Chondrocyte (in vitro differentiated cells): Measurements from ENCODE around the gene SETBP1. TPM values are rescaled to one million over a fixed set of nuclear protein-coding genes. Genes with fewer than 3 reads are reported as not detected.

Experiments used
- DNase-seq: peaks from one replicate; pipeline ENCODE4 v3.0.0; 2021; ENCODE audit warnings: mixed read lengths, low spot score
- H3K27ac Mint-ChIP-seq: one replicate; pipeline ENCODE4 v1.8.0; 2021; ENCODE audit warnings: mild to moderate bottlenecking, moderate library complexity, mixed read lengths; ENCODE audit not compliant: unreplicated experiment
- H3K27me3 Mint-ChIP-seq: 2 replicates; pipeline ENCODE4 v1.8.0; 2021; ENCODE audit warnings: low read depth, mixed read lengths
- H3K36me3 Mint-ChIP-seq: 2 replicates; pipeline ENCODE4 v1.8.0; 2021; ENCODE audit warnings: low read depth, mixed read lengths
- H3K4me1 Mint-ChIP-seq: 2 replicates; pipeline ENCODE4 v1.8.0; 2021; ENCODE audit warnings: low read depth, mild to moderate bottlenecking, mixed read lengths
- H3K4me3 Mint-ChIP-seq: one replicate; pipeline ENCODE4 v1.8.0; 2021; ENCODE audit warnings: mild to moderate bottlenecking, moderate library complexity, mixed read lengths; ENCODE audit not compliant: unreplicated experiment
- H3K9me3 Mint-ChIP-seq: 2 replicates; pipeline ENCODE4 v1.8.0; 2021; ENCODE audit warnings: low read depth, mixed read lengths
- CTCF ChIP-seq: fragments of 200-600 bp; sonication (generic); IDR thresholded peaks from 2 replicates; pipeline ENCODE4 v1.5.0; 2021; ENCODE audit warnings: antibody characterized with exemption, mild to moderate bottlenecking, moderate library complexity
- total RNA-seq: library from RNA; stranded (reverse); gene quantifications from 3 replicates; pipeline ENCODE4 v1.2.1, GENCODE V29; 2021

SETBP1 gene
- total RNA-seq, 1 donor from 2014 or later, result 29.3 TPM

GRCh38 chr18:44897411-44897810 is 216.7 kb downstream of the SETBP1 start:
- Mint-ChIP-seq H3K9me3 (no peaks in the 10 kb centered on the region), H3K36me3 (peaks cover 4% of the 10 kb centered on the region), H3K27me3 (no peaks in the 10 kb centered on the region), H3K4me3 (no peak overlapping the region), H3K4me1 (peaks cover 42% of the 10 kb centered on the region), H3K27ac (no peak overlapping the region)
- no peak for TF ChIP-seq CTCF
- DNase-seq, result no peak

- no peak overlapping the region for H3K4me3 Mint-ChIP-seq
- H3K27ac Mint-ChIP-seq, result no peak overlapping the region
- no peaks in the 10 kb centered on the region for H3K9me3 Mint-ChIP-seq
- TF ChIP-seq CTCF, result no peak
- H3K36me3 Mint-ChIP-seq, result peaks cover 2% of the 10 kb centered on the region
- no peak for DNase-seq
- H3K4me1 Mint-ChIP-seq, result peaks cover 42% of the 10 kb centered on the region
- H3K27me3 Mint-ChIP-seq, result no peaks in the 10 kb centered on the region
These were observed 217.1 kb downstream of the SETBP1 start for GRCh38 chr18:44897816-44898215.

GRCh38 chr18:44898498-44898897 is 217.8 kb downstream of the SETBP1 start:
- no peak for TF ChIP-seq CTCF
- H3K36me3 Mint-ChIP-seq, result peaks cover 2% of the 10 kb centered on the region

GRCh38 chr18:44899832-44900231 is 219.1 kb downstream of the SETBP1 start:
- Mint-ChIP-seq H3K27ac (no peak overlapping the region), H3K36me3 (peaks cover 2% of the 10 kb centered on the region), H3K4me3 (no peak overlapping the region), H3K9me3 (peaks cover 3% of the 10 kb centered on the region), H3K27me3 (no peaks in the 10 kb centered on the region), H3K4me1 (peaks cover 24% of the 10 kb centered on the region)
- TF ChIP-seq CTCF, result peak; percentile 31
- DNase-seq, result no peak

More at GRCh38 chr18:44898498-44898897, 217.8 kb downstream of the SETBP1 start:
- H3K9me3 Mint-ChIP-seq, result no peaks in the 10 kb centered on the region
- peaks cover 36% of the 10 kb centered on the region for H3K4me1 Mint-ChIP-seq
- H3K27ac Mint-ChIP-seq, result no peak overlapping the region
- no peak overlapping the region for H3K4me3 Mint-ChIP-seq
- no peak for DNase-seq
- H3K27me3 Mint-ChIP-seq, result no peaks in the 10 kb centered on the region

- TF ChIP-seq CTCF, result no peak
- peaks cover 22% of the 10 kb centered on the region for H3K4me1 Mint-ChIP-seq
- no peak overlapping the region for H3K27ac Mint-ChIP-seq
- H3K27me3 Mint-ChIP-seq, result no peaks in the 10 kb centered on the region
- H3K36me3 Mint-ChIP-seq, result peaks cover 2% of the 10 kb centered on the region
- no peak for DNase-seq
- no peak overlapping the region for H3K4me3 Mint-ChIP-seq
- peaks cover 3% of the 10 kb centered on the region for H3K9me3 Mint-ChIP-seq
These were observed 219.9 kb downstream of the SETBP1 start for GRCh38 chr18:44900627-44901026.
